A673 (cell line): ENCODE results near the gene TMBIM6. TPM values are rescaled to one million over a fixed set of nuclear protein-coding genes. Genes with fewer than 3 reads are reported as not detected.

Experiments
- BruUV-seq: library from RNA; stranded (reverse); fragments of 400-500 nt; replicated peaks from 2 replicates; lab custom pipeline; 2021; lab: Mats Ljungman, UMichigan
- CTCF ChIA-PET: fragments of 300-600 bp; sonication (Branson Sonifier 250); formaldehyde crosslinking; loops from one replicate; lab custom pipeline; 2022; ENCODE audit warnings: antibody characterized with exemption; lab: Charles Lee
- POLR2A ChIA-PET: fragments of 300-600 bp; sonication (Branson Sonifier 250); formaldehyde crosslinking; loops from one replicate; lab custom pipeline; 2022; ENCODE audit warnings: antibody characterized with exemption; ENCODE audit not compliant: low non-redundant PET; lab: Charles Lee
- DNase-seq: peaks from one replicate; pipeline ENCODE4 v3.0.0-alpha.2; 2015; ENCODE audit warnings: low spot score
- H3K27ac ChIP-seq: fragments of 200-600 bp; sonication (generic); 2 replicates; pipeline ENCODE4 v1.5.1; 2016; ENCODE audit warnings: mixed run types, low read depth, mild to moderate bottlenecking, mixed read lengths, antibody characterized with exemption, low read length; ENCODE audit not compliant: poor library complexity, severe bottlenecking
- H3K27me3 ChIP-seq: fragments of 200-600 bp; sonication (generic); replicated peaks from 2 replicates; pipeline ENCODE4 v1.6.1; 2017; ENCODE audit warnings: mixed run types, low read depth, mild to moderate bottlenecking, mixed read lengths, antibody characterized with exemption, low read length; ENCODE audit not compliant: insufficient read depth, poor library complexity
- H3K36me3 ChIP-seq: fragments of 200-600 bp; sonication (generic); 2 replicates; pipeline ENCODE4 v1.6.1; 2016; ENCODE audit warnings: mixed run types, mild to moderate bottlenecking, mixed read lengths, antibody characterized with exemption, low read length; ENCODE audit not compliant: insufficient read depth, poor library complexity, severe bottlenecking
- H3K4me1 ChIP-seq: fragments of 200-600 bp; sonication (generic); 2 replicates; pipeline ENCODE4 v1.6.1; 2017; ENCODE audit warnings: mixed run types, mild to moderate bottlenecking, mixed read lengths, antibody characterized with exemption, low read length; ENCODE audit not compliant: insufficient read depth, poor library complexity, severe bottlenecking
- H3K4me3 ChIP-seq: fragments of 200-600 bp; sonication (generic); 2 replicates; pipeline ENCODE4 v1.5.1; 2016; ENCODE audit warnings: low read depth, mixed run types, mild to moderate bottlenecking, mixed read lengths, low read length; ENCODE audit not compliant: poor library complexity, severe bottlenecking
- H3K9me3 ChIP-seq: fragments of 200-600 bp; sonication (generic); 2 replicates; pipeline ENCODE4 v1.6.1; 2016; ENCODE audit warnings: mixed run types, low read depth, mild to moderate bottlenecking, mixed read lengths, antibody characterized with exemption, low read length; ENCODE audit not compliant: poor library complexity, severe bottlenecking
- CTCF ChIP-seq: fragments of 300-800, 200-600 bp; sonication (generic); conservative IDR thresholded peaks from 2 replicates; pipeline ENCODE4 v1.5.1; 2017; ENCODE audit warnings: low read depth, mild to moderate bottlenecking, antibody characterized with exemption, low read length, moderate library complexity, mixed read lengths
- EZH2 ChIP-seq: fragments of 200-600 bp; sonication (generic); IDR thresholded peaks from 2 replicates; pipeline ENCODE4 v1.6.1; 2017; ENCODE audit warnings: borderline replicate concordance, low read depth, mild to moderate bottlenecking, mixed read lengths, antibody characterized with exemption, low read length; ENCODE audit not compliant: poor library complexity, severe bottlenecking
- intact Hi-C: fragments of 100-400 bp; cut with micrococcal nuclease; formaldehyde crosslinking; loops from one replicate; pipeline ENCODE4 v1.10.0; 2022; ENCODE audit not compliant: unreplicated experiment
- total RNA-seq: library from RNA; stranded (reverse); gene quantifications from 2 replicates; pipeline ENCODE4 v1.2.3, GENCODE V29; 2021

TMBIM6 gene
- total RNA-seq, 1 experiment from 2014 or later, result 454 TPM

GRCh38 chr12:49761677-49762467 lies 20.5 kb downstream of the TMBIM6 start:
- intact Hi-C loops, result loop anchor here (2.0 kb wide), 1 partner anchor 117 kb away; no protein-coding TSS in a partner anchor
- Histone ChIP-seq H3K4me3 (no peak overlapping the region), H3K36me3 (peaks cover 82% of the 10 kb centered on the region), H3K27me3 (no peaks in the 10 kb centered on the region), H3K9me3 (no peaks in the 10 kb centered on the region), H3K27ac (no peak overlapping the region), H3K4me1 (no peaks in the 10 kb centered on the region)
- ChIA-PET CTCF (interaction anchor here (0.6 to 1.6 kb wide), 3 partner anchors 16 to 21 kb away, joined by 3 to 7 read pairs (median 3); partner anchors contain the start of gene TMBIM6), POLR2A (no interaction called here)
- BruUV-seq, result no TSS peak
- DNase-seq, result no peak
- TF ChIP-seq CTCF (no peak), EZH2 (no peak)

GRCh38 chr12:49762468-49762847 lies 21.1 kb downstream of the TMBIM6 start:
- Histone ChIP-seq H3K9me3 (no peaks in the 10 kb centered on the region), H3K27me3 (no peaks in the 10 kb centered on the region), H3K36me3 (peaks cover 76% of the 10 kb centered on the region), H3K4me3 (no peak overlapping the region), H3K4me1 (no peaks in the 10 kb centered on the region), H3K27ac (peak overlapping the region; percentile 22)
- ChIA-PET POLR2A (no interaction called here), CTCF (interaction anchor here (1.6 kb wide), 1 partner anchor 16 kb away, joined by 3 read pairs; no protein-coding TSS in a partner anchor)
- TF ChIP-seq EZH2 (no peak), CTCF (no peak)
- no peak for DNase-seq
- no TSS peak for BruUV-seq
- intact Hi-C loops, result loop anchor here (2.0 kb wide), 1 partner anchor 118 kb away; no protein-coding TSS in a partner anchor

- Histone ChIP-seq H3K36me3 (peaks cover 70% of the 10 kb centered on the region), H3K4me3 (no peak overlapping the region), H3K27me3 (no peaks in the 10 kb centered on the region), H3K4me1 (no peaks in the 10 kb centered on the region), H3K9me3 (no peaks in the 10 kb centered on the region), H3K27ac (peak overlapping the region; percentile 22)
- TF ChIP-seq CTCF (peak; percentile 89), EZH2 (no peak)
- ChIA-PET POLR2A (no interaction called here), CTCF (interaction anchor here (1.6 kb wide), 1 partner anchor 15 kb away, joined by 3 read pairs; no protein-coding TSS in a partner anchor)
- BruUV-seq, result no TSS peak
- intact Hi-C loops, result loop anchor here (2.0 kb wide), 1 partner anchor 118 kb away; no protein-coding TSS in a partner anchor
- peak; percentile 79 for DNase-seq
Measured at GRCh38 chr12:49763006-49763591, 21.7 kb downstream of the TMBIM6 start.
